Mesodermal cell (in vitro differentiated cells): ENCODE data around the gene RFWD3.

Source experiments
- H3K27ac ChIP-seq: 2 replicates; pipeline ENCODE4 v1.7.0; 2013; ENCODE audit warnings: mild to moderate bottlenecking, low read depth, low read length, moderate library complexity; ENCODE audit not compliant: severe bottlenecking
- H3K36me3 ChIP-seq: 2 replicates; pipeline ENCODE4 v1.7.1; 2013; ENCODE audit warnings: mild to moderate bottlenecking, low read length, moderate library complexity; ENCODE audit not compliant: control insufficient read depth, insufficient read depth
- H3K4me1 ChIP-seq: one replicate; pipeline ENCODE4 v1.7.1; 2013; ENCODE audit warnings: mild to moderate bottlenecking, low read length; ENCODE audit not compliant: insufficient read depth, control insufficient read depth, poor library complexity, severe bottlenecking
- H3K4me3 ChIP-seq: 2 replicates; pipeline ENCODE4 v1.7.0; 2013; ENCODE audit warnings: low read length, control low read depth, mild to moderate bottlenecking; ENCODE audit not compliant: insufficient read depth, poor library complexity, severe bottlenecking; ENCODE audit errors: extremely low read depth
- H3K9me3 ChIP-seq: 2 replicates; pipeline ENCODE4 v1.7.1; 2013; ENCODE audit warnings: mild to moderate bottlenecking, low read length, moderate library complexity; ENCODE audit not compliant: control insufficient read depth
- WGBS, 2 experiments: methylation state at CpG; one replicate each; pipeline ENCODE4 v1.1.5; 2013; ENCODE audit warnings: missing lambda C conversion rate in 2 of 2; ENCODE audit not compliant: insufficient coverage in 2 of 2; 5-methylcytosine and 5-hydroxymethylcytosine counted together

Gene RFWD3

GRCh38 chr16:74623214-74623838, 43.4 kb downstream of the RFWD3 start:
- H3K4me1 ChIP-seq: no peaks in the 10 kb centered on the region
- H3K9me3 ChIP-seq: no peaks in the 10 kb centered on the region
- peaks cover 87% of the 10 kb centered on the region for H3K36me3 ChIP-seq
- H3K4me3 ChIP-seq: no peak overlapping the region
- H3K27ac ChIP-seq: no peak overlapping the region
- WGBS, 2 experiments: 55 to 70% methylated on average over 4 of the region's 4 CpGs

- no peaks in the 10 kb centered on the region for H3K4me1 ChIP-seq
- H3K9me3 ChIP-seq: no peaks in the 10 kb centered on the region
- no peak overlapping the region for H3K27ac ChIP-seq
- 87 to 96% methylated on average over 4 of the region's 4 CpGs for WGBS, 2 experiments
- H3K36me3 ChIP-seq: peaks cover 79% of the 10 kb centered on the region
- H3K4me3 ChIP-seq: no peak overlapping the region
Measured at GRCh38 chr16:74622005-74622404, 44.7 kb downstream of the RFWD3 start.

GRCh38 chr16:74617206-74617788, 49.4 kb downstream of the RFWD3 start:
- H3K9me3 ChIP-seq: no peaks in the 10 kb centered on the region
- 83 to 90% methylated on average over 1 of the region's 1 CpG for WGBS, 2 experiments
- H3K36me3 ChIP-seq: peaks cover 37% of the 10 kb centered on the region
- peak overlapping the region; percentile 16 for H3K27ac ChIP-seq
- H3K4me3 ChIP-seq: no peak overlapping the region
- no peaks in the 10 kb centered on the region for H3K4me1 ChIP-seq

GRCh38 chr16:74611721-74612120, 55.0 kb downstream of the RFWD3 start:
- H3K9me3 ChIP-seq: no peaks in the 10 kb centered on the region
- H3K36me3 ChIP-seq: peaks cover 5% of the 10 kb centered on the region
- peaks cover 7% of the 10 kb centered on the region for H3K4me1 ChIP-seq
- WGBS, 2 experiments: 86% methylated on average over 1 of the region's 1 CpG; no CpG with 5 or more reads in 1 of the 2 experiments
- no peak overlapping the region for H3K4me3 ChIP-seq
- H3K27ac ChIP-seq: no peak overlapping the region

- Histone ChIP-seq H3K27ac (no peak overlapping the region), H3K9me3 (no peaks in the 10 kb centered on the region), H3K36me3 (no peaks in the 10 kb centered on the region), H3K4me3 (no peak overlapping the region), H3K4me1 (peaks cover 15% of the 10 kb centered on the region)
- 90 to 93% methylated on average over 5 of the region's 6 CpGs for WGBS, 2 experiments
Measured at GRCh38 chr16:74608944-74609343, 57.7 kb downstream of the RFWD3 start.

GRCh38 chr16:74608381-74608780, 58.3 kb downstream of the RFWD3 start:
- Histone ChIP-seq H3K9me3 (no peaks in the 10 kb centered on the region), H3K4me1 (peaks cover 15% of the 10 kb centered on the region), H3K4me3 (no peak overlapping the region), H3K36me3 (no peaks in the 10 kb centered on the region), H3K27ac (no peak overlapping the region)
- 88 to 100% methylated on average over 4 to 5 of the region's 6 CpGs for WGBS, 2 experiments

- H3K36me3 ChIP-seq: no peaks in the 10 kb centered on the region
- no peak overlapping the region for H3K4me3 ChIP-seq
- no peaks in the 10 kb centered on the region for H3K9me3 ChIP-seq
- H3K27ac ChIP-seq: no peak overlapping the region
- 62 to 71% methylated on average over 5 to 6 of the region's 6 CpGs for WGBS, 2 experiments
- H3K4me1 ChIP-seq: peaks cover 15% of the 10 kb centered on the region
Measured at GRCh38 chr16:74607962-74608356, 58.7 kb downstream of the RFWD3 start.

- WGBS, 2 experiments: 29 to 32% methylated on average over 6 to 7 of the region's 14 CpGs
- Histone ChIP-seq H3K27ac (peak overlapping the region; percentile 25), H3K36me3 (no peaks in the 10 kb centered on the region), H3K4me3 (peak overlapping the region; percentile 85), H3K4me1 (peaks cover 15% of the 10 kb centered on the region), H3K9me3 (no peaks in the 10 kb centered on the region)
Measured at GRCh38 chr16:74607310-74607961, 59.2 kb downstream of the RFWD3 start.

- Histone ChIP-seq H3K9me3 (no peaks in the 10 kb centered on the region), H3K4me1 (peaks cover 16% of the 10 kb centered on the region), H3K36me3 (no peaks in the 10 kb centered on the region), H3K4me3 (peak within 1 kb of the TSS; percentile 85), H3K27ac (peak within 1 kb of the TSS; percentile 97)
- WGBS, 2 experiments: 0% methylated on average over 40 to 64 of the region's 77 CpGs
Measured at GRCh38 chr16:74606521-74607309, 60.0 kb downstream of the RFWD3 start, which contains the start of gene GLG1. GLG1 (minus strand) TSS chr16:74607114; CDS start chr16:74607094, 20 bp downstream.

GRCh38 chr16:74605746-74606520, 60.7 kb downstream of the RFWD3 start:
- WGBS, 2 experiments: 1 to 5% methylated on average over 14 of the region's 17 CpGs

More at GRCh38 chr16:74605746-74606520, 60.7 kb downstream of the RFWD3 start:
- peaks cover 22% of the 10 kb centered on the region for H3K4me1 ChIP-seq
- H3K9me3 ChIP-seq: no peaks in the 10 kb centered on the region
- peak overlapping the region; percentile 97 for H3K27ac ChIP-seq
- H3K36me3 ChIP-seq: no peaks in the 10 kb centered on the region
- H3K4me3 ChIP-seq: peak overlapping the region; percentile 85
